ENCODE results near the gene GCSH. TPM values are rescaled to one million over a fixed set of nuclear protein-coding genes. Genes with fewer than 3 reads are reported as not detected.
"Not testable (repeated sequence)": the region's sequence is repeated elsewhere in the genome, so short reads cannot be mapped to it uniquely, and the experiment has no call there.

GCSH gene
- total RNA-seq, 1 donor from 2014 or later = 30.3 TPM

GRCh38 chr16:81116285-81116684 is 20.1 kb upstream of the GCSH start:
- no peak overlapping the region for H3K27ac Mint-ChIP-seq (ENCODE audit: unreplicated experiment)
- no peak overlapping the region for H3K4me3 Mint-ChIP-seq (ENCODE audit: unreplicated experiment)
- no peaks in the 10 kb centered on the region for H3K4me1 Mint-ChIP-seq (ENCODE audit: unreplicated experiment)
- H3K36me3 Mint-ChIP-seq (ENCODE audit: low read depth, unreplicated experiment) = no peaks in the 10 kb centered on the region
- no peak for DNase-seq (ENCODE audit: low spot score)
- H3K9me3 Mint-ChIP-seq (ENCODE audit: unreplicated experiment) = no peaks in the 10 kb centered on the region
- TF ChIP-seq, protein P1, sequence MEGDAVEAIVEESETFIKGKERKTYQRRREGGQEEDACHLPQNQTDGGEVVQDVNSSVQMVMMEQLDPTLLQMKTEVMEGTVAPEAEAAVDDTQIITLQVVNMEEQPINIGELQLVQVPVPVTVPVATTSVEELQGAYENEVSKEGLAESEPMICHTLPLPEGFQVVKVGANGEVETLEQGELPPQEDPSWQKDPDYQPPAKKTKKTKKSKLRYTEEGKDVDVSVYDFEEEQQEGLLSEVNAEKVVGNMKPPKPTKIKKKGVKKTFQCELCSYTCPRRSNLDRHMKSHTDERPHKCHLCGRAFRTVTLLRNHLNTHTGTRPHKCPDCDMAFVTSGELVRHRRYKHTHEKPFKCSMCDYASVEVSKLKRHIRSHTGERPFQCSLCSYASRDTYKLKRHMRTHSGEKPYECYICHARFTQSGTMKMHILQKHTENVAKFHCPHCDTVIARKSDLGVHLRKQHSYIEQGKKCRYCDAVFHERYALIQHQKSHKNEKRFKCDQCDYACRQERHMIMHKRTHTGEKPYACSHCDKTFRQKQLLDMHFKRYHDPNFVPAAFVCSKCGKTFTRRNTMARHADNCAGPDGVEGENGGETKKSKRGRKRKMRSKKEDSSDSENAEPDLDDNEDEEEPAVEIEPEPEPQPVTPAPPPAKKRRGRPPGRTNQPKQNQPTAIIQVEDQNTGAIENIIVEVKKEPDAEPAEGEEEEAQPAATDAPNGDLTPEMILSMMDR (IDR thresholded peaks at IDR 0.05; ENCODE audit: unreplicated experiment) = no peak
- peaks cover 7% of the 10 kb centered on the region for H3K27me3 Mint-ChIP-seq (ENCODE audit: unreplicated experiment)

DNA sequence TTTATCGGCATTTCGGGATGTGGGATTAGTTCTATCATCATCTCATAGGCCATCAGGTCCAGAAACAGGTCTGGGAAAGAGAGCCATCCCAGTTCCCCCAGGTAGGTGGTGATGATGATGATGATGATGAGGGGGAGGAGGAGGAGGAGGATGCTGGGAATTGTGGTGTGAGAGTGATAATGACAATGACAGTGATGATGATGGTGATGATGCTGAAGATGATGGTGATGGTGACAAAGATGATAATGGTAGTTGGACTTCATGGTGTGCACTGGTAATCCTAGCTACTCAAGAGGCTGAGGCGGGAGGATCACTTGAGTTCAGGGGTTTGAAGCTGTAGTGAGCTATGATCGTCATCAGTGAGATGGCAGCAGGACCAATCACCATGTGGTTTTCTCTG is 16.3 kb upstream of the GCSH start:
- TF ChIP-seq, protein P1 (IDR thresholded peaks at IDR 0.05; ENCODE audit: unreplicated experiment) = no peak
- Mint-ChIP-seq H3K27ac (ENCODE audit: unreplicated experiment) (no peak overlapping the region), H3K4me1 (ENCODE audit: unreplicated experiment) (no peaks in the 10 kb centered on the region), H3K36me3 (ENCODE audit: low read depth, unreplicated experiment) (no peaks in the 10 kb centered on the region), H3K9me3 (ENCODE audit: unreplicated experiment) (no peaks in the 10 kb centered on the region), H3K27me3 (ENCODE audit: unreplicated experiment) (peaks cover 8% of the 10 kb centered on the region), H3K4me3 (ENCODE audit: unreplicated experiment) (no peak overlapping the region)
- DNase-seq (ENCODE audit: low spot score) = no peak

DNA sequence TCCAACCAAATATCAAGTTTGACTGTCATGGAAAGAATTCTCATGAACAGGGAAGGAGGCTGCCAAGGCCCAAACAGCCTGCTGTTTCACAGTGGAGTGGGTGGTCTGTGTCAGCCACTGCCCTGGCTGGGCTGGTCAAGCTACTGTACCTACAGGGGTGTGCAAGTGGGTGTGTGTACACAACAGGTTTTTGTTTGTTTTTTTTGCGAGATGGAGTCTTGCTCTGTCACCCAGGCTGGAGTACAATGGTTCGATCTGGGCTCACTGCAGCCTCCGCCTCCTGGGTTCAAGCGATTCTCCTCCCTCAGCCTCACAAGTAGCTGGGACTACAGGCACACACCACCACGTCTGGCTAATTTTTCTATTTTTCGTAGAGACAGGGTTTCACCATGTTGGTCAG is 13.1 kb upstream of the GCSH start:
- not testable (repeated sequence) for DNase-seq (ENCODE audit: low spot score)

GRCh38 chr16:81107511-81107910 is 11.3 kb upstream of the GCSH start:
- no peaks in the 10 kb centered on the region for H3K4me1 Mint-ChIP-seq (ENCODE audit: unreplicated experiment)
- TF ChIP-seq, protein P1 (IDR thresholded peaks at IDR 0.05; ENCODE audit: unreplicated experiment) = no peak
- H3K36me3 Mint-ChIP-seq (ENCODE audit: low read depth, unreplicated experiment) = no peaks in the 10 kb centered on the region
- H3K27me3 Mint-ChIP-seq (ENCODE audit: unreplicated experiment) = peaks cover 6% of the 10 kb centered on the region
- no peak overlapping the region for H3K4me3 Mint-ChIP-seq (ENCODE audit: unreplicated experiment)
- no peaks in the 10 kb centered on the region for H3K9me3 Mint-ChIP-seq (ENCODE audit: unreplicated experiment)
- no peak for DNase-seq (ENCODE audit: low spot score)
- no peak overlapping the region for H3K27ac Mint-ChIP-seq (ENCODE audit: unreplicated experiment)

More for the DNA sequence above, 13.1 kb upstream of the GCSH start:
- H3K4me3 Mint-ChIP-seq (ENCODE audit: unreplicated experiment); H3K4me1 Mint-ChIP-seq (ENCODE audit: unreplicated experiment); H3K27ac Mint-ChIP-seq (ENCODE audit: unreplicated experiment); H3K36me3 Mint-ChIP-seq (ENCODE audit: low read depth, unreplicated experiment); H3K9me3 Mint-ChIP-seq (ENCODE audit: unreplicated experiment); H3K27me3 Mint-ChIP-seq (ENCODE audit: unreplicated experiment): not testable (repeated sequence)

GRCh38 chr16:81106826-81107503 is 10.8 kb upstream of the GCSH start:
- Mint-ChIP-seq H3K27ac (ENCODE audit: unreplicated experiment) (no peak overlapping the region), H3K4me3 (ENCODE audit: unreplicated experiment) (no peak overlapping the region), H3K27me3 (ENCODE audit: unreplicated experiment) (peaks cover 5% of the 10 kb centered on the region), H3K4me1 (ENCODE audit: unreplicated experiment) (no peaks in the 10 kb centered on the region), H3K36me3 (ENCODE audit: low read depth, unreplicated experiment) (no peaks in the 10 kb centered on the region), H3K9me3 (ENCODE audit: unreplicated experiment) (no peaks in the 10 kb centered on the region)
- no peak for DNase-seq (ENCODE audit: low spot score)
- TF ChIP-seq, protein P1 (IDR thresholded peaks at IDR 0.05; ENCODE audit: unreplicated experiment) = no peak

All from endothelial cell (in vitro differentiated cells).